GM12878 (cell line): ENCODE measurements around the gene PLA2G5.

Experiments
- CREB1 ChIP-seq: IDR thresholded peaks from 2 replicates; pipeline ENCODE4 v1.6.1; 2012; ENCODE audit warnings: low read depth, mild to moderate bottlenecking, inconsistent platforms
- KDM1A ChIP-seq: fragments of 200-600 bp; sonication (generic); IDR thresholded peaks from 2 replicates; pipeline ENCODE4 v1.6.1; 2016; ENCODE audit warnings: borderline replicate concordance
- NBN ChIP-seq: fragments of 450-650 bp; IDR thresholded peaks from 2 replicates; pipeline ENCODE4 v1.6.1; 2016
- POLR2A ChIP-seq: IDR thresholded peaks from 2 replicates; pipeline ENCODE4 v1.6.1; 2011; ENCODE audit warnings: low read depth, mild to moderate bottlenecking, low read length
- PRDM15 ChIP-seq: fragments of 450-650 bp; formaldehyde crosslinking; IDR thresholded peaks from 2 replicates; pipeline ENCODE4 v1.4.0; 2020; ENCODE audit warnings: mild to moderate bottlenecking, moderate library complexity
- RFX5 ChIP-seq: IDR thresholded peaks from 2 replicates; pipeline ENCODE4 v1.6.1; 2011; ENCODE audit warnings: low read depth, low read length, improper control_type of control experiment
- SIN3A ChIP-seq: IDR thresholded peaks from 2 replicates; pipeline ENCODE4 v1.6.1; 2012; ENCODE audit warnings: low read depth, low read length, improper control_type of control experiment
- SIX5 ChIP-seq: IDR thresholded peaks from 2 replicates; pipeline ENCODE4 v1.6.1; 2011; ENCODE audit warnings: mild to moderate bottlenecking, low read depth, low read length, moderate library complexity; ENCODE audit not compliant: severe bottlenecking
- TAF1 ChIP-seq: IDR thresholded peaks from 2 replicates; pipeline ENCODE4 v1.6.1; 2011; ENCODE audit warnings: mild to moderate bottlenecking, low read depth, low read length, borderline replicate concordance
- ZNF687 ChIP-seq: fragments of 450-650 bp; IDR thresholded peaks from 2 replicates; pipeline ENCODE4 v1.6.1; 2017; ENCODE audit warnings: mild to moderate bottlenecking, moderate library complexity
- ZZZ3 ChIP-seq: IDR thresholded peaks from 2 replicates; pipeline ENCODE4 v1.6.1; 2011; ENCODE audit warnings: low read depth; ENCODE audit not compliant: control insufficient read depth, insufficient read length
- TF ChIP-seq, protein P1 (sequence below), 3 experiments: IDR thresholded peaks in 2 of 3; conservative IDR thresholded peaks in 1 of 3; 2 replicates each; pipeline ENCODE4 v1.5.1; 2011; ENCODE audit warnings: low read depth in 3 of 3, low read length in 3 of 3, mild to moderate bottlenecking in 3 of 3, control low read depth in 2 of 3, moderate library complexity in 2 of 3, inconsistent platforms in 1 of 3, mixed read lengths in 1 of 3; ENCODE audit not compliant: control insufficient read depth in 2 of 3, insufficient read depth in 1 of 3; ENCODE audit errors: extremely low read depth in 1 of 3

GRCh38 chr1:20037877-20038276 is 32.1 kb upstream of the PLA2G5 start:
- TF ChIP-seq ZNF687 (no peak), CREB1 (no peak), KDM1A (no peak), SIN3A (no peak), SIX5 (no peak), TAF1 (no peak), PRDM15 (CRISPR knock-in tag) (no peak), RFX5 (no peak), NBN (no peak), ZZZ3 (no peak), POLR2A (no peak)
- TF ChIP-seq, protein P1, sequence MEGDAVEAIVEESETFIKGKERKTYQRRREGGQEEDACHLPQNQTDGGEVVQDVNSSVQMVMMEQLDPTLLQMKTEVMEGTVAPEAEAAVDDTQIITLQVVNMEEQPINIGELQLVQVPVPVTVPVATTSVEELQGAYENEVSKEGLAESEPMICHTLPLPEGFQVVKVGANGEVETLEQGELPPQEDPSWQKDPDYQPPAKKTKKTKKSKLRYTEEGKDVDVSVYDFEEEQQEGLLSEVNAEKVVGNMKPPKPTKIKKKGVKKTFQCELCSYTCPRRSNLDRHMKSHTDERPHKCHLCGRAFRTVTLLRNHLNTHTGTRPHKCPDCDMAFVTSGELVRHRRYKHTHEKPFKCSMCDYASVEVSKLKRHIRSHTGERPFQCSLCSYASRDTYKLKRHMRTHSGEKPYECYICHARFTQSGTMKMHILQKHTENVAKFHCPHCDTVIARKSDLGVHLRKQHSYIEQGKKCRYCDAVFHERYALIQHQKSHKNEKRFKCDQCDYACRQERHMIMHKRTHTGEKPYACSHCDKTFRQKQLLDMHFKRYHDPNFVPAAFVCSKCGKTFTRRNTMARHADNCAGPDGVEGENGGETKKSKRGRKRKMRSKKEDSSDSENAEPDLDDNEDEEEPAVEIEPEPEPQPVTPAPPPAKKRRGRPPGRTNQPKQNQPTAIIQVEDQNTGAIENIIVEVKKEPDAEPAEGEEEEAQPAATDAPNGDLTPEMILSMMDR (IDR thresholded peaks at IDR 0.05 in 2 of 3, conservative IDR thresholded peaks at IDR 0.05 in 1 of 3; ENCODE audit: control insufficient read depth in 2 of 3, extremely low read depth in 1 of 3, insufficient read depth in 1 of 3, low read depth in 3 of 3, low read length in 3 of 3) = no peak
